ENCODE results near the gene KIRREL1. TPM values are rescaled to one million over a fixed set of nuclear protein-coding genes. Genes with fewer than 3 reads are reported as not detected.

The KIRREL1 gene
- total RNA-seq, 1 donor from 2014 or later, result not detected

DNA sequence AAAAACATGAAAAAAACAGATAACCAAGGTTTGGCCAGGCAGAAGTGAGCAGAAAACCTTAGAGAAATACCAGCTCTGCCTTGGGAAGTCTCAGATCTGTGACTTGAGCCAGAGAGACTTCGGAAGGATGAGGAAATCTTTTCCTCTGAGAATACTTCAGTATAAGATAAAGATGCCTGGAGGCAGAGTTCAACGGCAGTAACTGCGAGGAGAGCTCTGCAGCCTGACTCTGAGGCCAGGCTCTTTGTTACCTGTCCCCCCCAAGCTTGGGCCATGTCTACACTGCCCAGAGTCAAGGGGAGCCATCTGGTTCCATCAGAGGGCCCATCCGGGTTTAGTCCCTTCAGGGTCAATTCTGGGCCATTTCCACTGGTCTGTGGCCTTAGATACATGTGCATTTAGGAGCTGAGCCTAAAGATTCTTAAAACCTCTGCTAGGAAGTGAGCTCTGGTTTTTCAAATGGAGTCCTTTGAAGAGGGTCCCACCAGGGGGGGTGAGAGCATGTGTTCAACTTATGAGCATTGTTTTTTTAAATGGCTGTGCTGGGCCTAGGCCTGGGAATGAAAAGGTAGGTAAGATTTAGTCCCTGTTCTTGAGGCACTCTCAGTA, 8.7 kb downstream of the KIRREL1 start:
- Mint-ChIP-seq H3K4me1 (no peaks in the 10 kb centered on the region), H3K27me3 (peaks cover 15% of the 10 kb centered on the region), H3K36me3 (ENCODE audit: low read depth) (no peaks in the 10 kb centered on the region), H3K27ac (no peak overlapping the region), H3K4me3 (no peak overlapping the region), H3K9me3 (no peaks in the 10 kb centered on the region)
- ATAC-seq (ENCODE audit: low read depth) (no peak), DNase-seq (no peak)
- POLR2A ChIA-PET, result no interaction called here
- CTCF ChIA-PET, result interaction anchor here (1.4 kb wide), 1 partner anchor 10 kb away, joined by 3 read pairs; no protein-coding TSS in a partner anchor
- TF ChIP-seq, protein P1, sequence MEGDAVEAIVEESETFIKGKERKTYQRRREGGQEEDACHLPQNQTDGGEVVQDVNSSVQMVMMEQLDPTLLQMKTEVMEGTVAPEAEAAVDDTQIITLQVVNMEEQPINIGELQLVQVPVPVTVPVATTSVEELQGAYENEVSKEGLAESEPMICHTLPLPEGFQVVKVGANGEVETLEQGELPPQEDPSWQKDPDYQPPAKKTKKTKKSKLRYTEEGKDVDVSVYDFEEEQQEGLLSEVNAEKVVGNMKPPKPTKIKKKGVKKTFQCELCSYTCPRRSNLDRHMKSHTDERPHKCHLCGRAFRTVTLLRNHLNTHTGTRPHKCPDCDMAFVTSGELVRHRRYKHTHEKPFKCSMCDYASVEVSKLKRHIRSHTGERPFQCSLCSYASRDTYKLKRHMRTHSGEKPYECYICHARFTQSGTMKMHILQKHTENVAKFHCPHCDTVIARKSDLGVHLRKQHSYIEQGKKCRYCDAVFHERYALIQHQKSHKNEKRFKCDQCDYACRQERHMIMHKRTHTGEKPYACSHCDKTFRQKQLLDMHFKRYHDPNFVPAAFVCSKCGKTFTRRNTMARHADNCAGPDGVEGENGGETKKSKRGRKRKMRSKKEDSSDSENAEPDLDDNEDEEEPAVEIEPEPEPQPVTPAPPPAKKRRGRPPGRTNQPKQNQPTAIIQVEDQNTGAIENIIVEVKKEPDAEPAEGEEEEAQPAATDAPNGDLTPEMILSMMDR (IDR thresholded peaks at IDR 0.05), result no peak
- intact Hi-C loops (cut with micrococcal nuclease), result no loop called here

DNA sequence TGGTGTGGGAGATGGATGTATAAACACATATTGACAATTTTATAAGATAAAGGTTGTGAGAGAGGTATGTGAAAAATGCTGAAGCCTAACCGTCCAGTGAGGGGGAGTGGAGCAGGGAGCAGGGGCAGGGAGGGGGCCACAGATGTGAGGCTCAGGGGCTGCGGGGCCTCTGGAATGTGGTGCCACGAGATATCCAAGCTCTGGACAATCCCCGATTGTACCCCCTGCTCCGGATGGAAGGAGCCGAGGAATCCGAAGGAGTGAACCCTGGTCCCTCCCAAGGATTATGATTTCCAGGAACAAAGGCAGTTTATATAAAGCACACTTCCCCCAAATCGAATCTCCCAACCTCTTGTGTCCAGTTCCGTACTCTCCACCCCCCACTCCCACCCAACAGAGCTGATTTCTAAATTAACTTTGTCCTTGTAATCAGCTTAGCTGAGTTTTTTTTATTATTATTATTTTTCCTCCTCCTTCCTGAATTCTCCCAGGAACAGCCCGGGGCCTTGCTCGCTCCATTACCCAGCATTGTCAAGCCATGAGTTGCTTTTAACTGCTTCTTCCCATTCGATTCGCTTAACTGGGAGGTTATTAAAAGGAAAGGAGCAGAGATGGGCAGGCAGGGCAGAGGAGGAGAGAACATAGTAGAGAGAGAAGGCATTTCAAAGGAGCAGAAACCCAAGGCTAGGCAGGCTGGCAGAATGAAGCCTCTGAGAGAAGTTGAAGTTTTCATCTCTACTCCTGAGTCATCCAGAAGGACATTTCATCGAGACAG, 9.4 kb downstream of the KIRREL1 start:
- no peak for DNase-seq
- intact Hi-C loops (cut with micrococcal nuclease), result no loop called here
- CTCF ChIA-PET, result interaction anchor here (1.4 kb wide), 1 partner anchor 11 kb away, joined by 3 read pairs; no protein-coding TSS in a partner anchor
- H3K27ac Mint-ChIP-seq, result no peak overlapping the region
- TF ChIP-seq, protein P1 (IDR thresholded peaks at IDR 0.05), result no peak
- H3K4me3 Mint-ChIP-seq, result no peak overlapping the region
- ATAC-seq (ENCODE audit: low read depth), result no peak
- POLR2A ChIA-PET, result no interaction called here
- no peaks in the 10 kb centered on the region for H3K36me3 Mint-ChIP-seq (ENCODE audit: low read depth)
- peaks cover 13% of the 10 kb centered on the region for H3K27me3 Mint-ChIP-seq
- no peaks in the 10 kb centered on the region for H3K9me3 Mint-ChIP-seq
- H3K4me1 Mint-ChIP-seq, result no peaks in the 10 kb centered on the region

DNA sequence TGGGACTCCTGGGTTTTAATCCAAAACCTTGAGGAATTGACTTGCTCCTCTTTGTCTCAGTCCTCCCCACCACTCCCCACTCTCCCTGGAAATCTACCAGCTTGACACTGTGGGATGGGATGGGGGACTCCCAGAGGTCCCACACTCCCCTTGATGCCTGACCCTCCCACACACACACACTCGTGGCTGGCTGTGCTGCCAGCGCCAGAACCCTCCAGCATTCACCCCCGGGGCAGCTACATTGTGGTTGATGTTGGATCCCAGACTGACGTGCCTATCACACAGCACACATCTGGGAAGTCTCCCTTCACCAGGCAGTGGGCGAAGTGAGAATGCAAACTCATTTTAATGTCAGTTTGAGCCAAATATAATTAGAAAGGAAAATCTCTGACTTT, 10.0 kb downstream of the KIRREL1 start:
- ChIA-PET CTCF (no interaction called here), POLR2A (no interaction called here)
- H3K4me1 Mint-ChIP-seq, result no peaks in the 10 kb centered on the region
- DNase-seq (no peak), ATAC-seq (ENCODE audit: low read depth) (no peak)
- TF ChIP-seq, protein P1 (IDR thresholded peaks at IDR 0.05), result no peak
- H3K9me3 Mint-ChIP-seq, result no peaks in the 10 kb centered on the region
- no peak overlapping the region for H3K4me3 Mint-ChIP-seq
- H3K27me3 Mint-ChIP-seq, result peaks cover 18% of the 10 kb centered on the region
- H3K36me3 Mint-ChIP-seq (ENCODE audit: low read depth), result no peaks in the 10 kb centered on the region
- H3K27ac Mint-ChIP-seq, result no peak overlapping the region
- intact Hi-C loops (cut with micrococcal nuclease), result no loop called here

DNA sequence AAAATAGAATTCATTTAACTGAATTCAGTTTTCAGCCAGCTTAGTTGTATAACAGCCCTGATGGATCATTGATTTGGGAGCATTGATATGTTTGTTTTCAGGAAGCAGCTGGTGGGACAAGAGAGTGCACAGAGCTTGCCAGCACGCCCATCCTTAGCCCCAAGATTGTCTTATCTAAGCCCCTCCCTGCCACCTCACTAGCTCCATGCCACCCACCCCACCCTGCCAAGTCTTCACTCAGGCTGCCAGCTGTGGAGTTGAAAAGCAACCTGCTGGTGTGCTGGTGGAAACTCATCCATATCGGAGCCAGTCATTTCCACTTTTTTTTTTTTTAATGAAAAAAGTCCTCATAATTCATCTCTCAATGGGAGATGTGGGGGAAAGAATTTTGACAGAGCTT, 11.8 kb downstream of the KIRREL1 start:
- H3K9me3 Mint-ChIP-seq, result no peaks in the 10 kb centered on the region
- ATAC-seq (ENCODE audit: low read depth), result no peak
- TF ChIP-seq, protein P1 (IDR thresholded peaks at IDR 0.05), result no peak
- POLR2A ChIA-PET, result no interaction called here
- intact Hi-C loops (cut with micrococcal nuclease), result no loop called here
- CTCF ChIA-PET, result interaction anchor here (0.5 kb wide), 1 partner anchor 24 kb away, joined by 3 read pairs; no protein-coding TSS in a partner anchor
- no peak for DNase-seq
- no peak overlapping the region for H3K4me3 Mint-ChIP-seq
- no peaks in the 10 kb centered on the region for H3K4me1 Mint-ChIP-seq
- peaks cover 33% of the 10 kb centered on the region for H3K27me3 Mint-ChIP-seq
- no peak overlapping the region for H3K27ac Mint-ChIP-seq
- no peaks in the 10 kb centered on the region for H3K36me3 Mint-ChIP-seq (ENCODE audit: low read depth)

DNA sequence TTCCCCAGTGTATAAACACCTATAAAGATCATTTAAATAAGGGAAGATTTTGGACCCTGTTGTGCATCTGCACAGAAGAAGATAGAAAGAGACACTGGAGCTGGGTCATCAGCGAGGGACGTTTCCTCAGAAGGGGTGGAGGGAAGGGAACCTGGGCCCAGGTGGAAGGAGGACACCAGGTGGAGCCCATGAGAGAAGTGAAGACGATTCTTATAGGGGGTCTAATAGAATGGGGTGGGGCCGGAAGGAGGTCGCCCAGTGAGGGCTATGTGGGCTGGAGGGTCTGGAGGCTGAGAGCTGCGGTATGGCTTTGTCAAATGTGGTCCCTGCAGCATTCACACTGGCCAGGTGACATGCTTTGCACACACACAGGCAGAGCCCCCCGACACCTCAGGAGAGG, 13.7 kb downstream of the KIRREL1 start:
- DNase-seq, result no peak
- POLR2A ChIA-PET, result no interaction called here

More for the DNA sequence above, 13.7 kb downstream of the KIRREL1 start:
- Mint-ChIP-seq H3K27me3 (peaks cover 42% of the 10 kb centered on the region), H3K4me1 (no peaks in the 10 kb centered on the region), H3K36me3 (ENCODE audit: low read depth) (no peaks in the 10 kb centered on the region), H3K9me3 (no peaks in the 10 kb centered on the region), H3K27ac (no peak overlapping the region), H3K4me3 (no peak overlapping the region)
- CTCF ChIA-PET, result interaction anchor here (1.5 kb wide), 1 partner anchor 15 kb away, joined by 3 read pairs; no protein-coding TSS in a partner anchor
- TF ChIP-seq, protein P1 (IDR thresholded peaks at IDR 0.05), result no peak
- no peak for ATAC-seq (ENCODE audit: low read depth)
- intact Hi-C loops (cut with micrococcal nuclease), result no loop called here

Data from activated B cell treated with CpG ODN at 0.5 μM for 24 hours (primary cell).